ENCODE results near the gene WDR44.
A peak's percentile ranks its signal among the peaks of the same experiment; 100 is the strongest.
"Not testable (repeated sequence)": the region's sequence is repeated elsewhere in the genome, so short reads cannot be mapped to it uniquely, and the experiment has no call there.

Gene WDR44, protein sequence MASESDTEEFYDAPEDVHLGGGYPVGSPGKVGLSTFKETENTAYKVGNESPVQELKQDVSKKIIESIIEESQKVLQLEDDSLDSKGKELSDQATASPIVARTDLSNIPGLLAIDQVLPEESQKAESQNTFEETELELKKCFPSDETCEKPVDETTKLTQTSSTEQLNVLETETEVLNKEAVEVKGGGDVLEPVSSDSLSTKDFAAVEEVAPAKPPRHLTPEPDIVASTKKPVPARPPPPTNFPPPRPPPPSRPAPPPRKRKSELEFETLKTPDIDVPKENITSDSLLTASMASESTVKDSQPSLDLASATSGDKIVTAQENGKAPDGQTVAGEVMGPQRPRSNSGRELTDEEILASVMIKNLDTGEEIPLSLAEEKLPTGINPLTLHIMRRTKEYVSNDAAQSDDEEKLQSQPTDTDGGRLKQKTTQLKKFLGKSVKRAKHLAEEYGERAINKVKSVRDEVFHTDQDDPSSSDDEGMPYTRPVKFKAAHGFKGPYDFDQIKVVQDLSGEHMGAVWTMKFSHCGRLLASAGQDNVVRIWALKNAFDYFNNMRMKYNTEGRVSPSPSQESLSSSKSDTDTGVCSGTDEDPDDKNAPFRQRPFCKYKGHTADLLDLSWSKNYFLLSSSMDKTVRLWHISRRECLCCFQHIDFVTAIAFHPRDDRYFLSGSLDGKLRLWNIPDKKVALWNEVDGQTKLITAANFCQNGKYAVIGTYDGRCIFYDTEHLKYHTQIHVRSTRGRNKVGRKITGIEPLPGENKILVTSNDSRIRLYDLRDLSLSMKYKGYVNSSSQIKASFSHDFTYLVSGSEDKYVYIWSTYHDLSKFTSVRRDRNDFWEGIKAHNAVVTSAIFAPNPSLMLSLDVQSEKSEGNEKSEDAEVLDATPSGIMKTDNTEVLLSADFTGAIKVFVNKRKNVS

DNA sequence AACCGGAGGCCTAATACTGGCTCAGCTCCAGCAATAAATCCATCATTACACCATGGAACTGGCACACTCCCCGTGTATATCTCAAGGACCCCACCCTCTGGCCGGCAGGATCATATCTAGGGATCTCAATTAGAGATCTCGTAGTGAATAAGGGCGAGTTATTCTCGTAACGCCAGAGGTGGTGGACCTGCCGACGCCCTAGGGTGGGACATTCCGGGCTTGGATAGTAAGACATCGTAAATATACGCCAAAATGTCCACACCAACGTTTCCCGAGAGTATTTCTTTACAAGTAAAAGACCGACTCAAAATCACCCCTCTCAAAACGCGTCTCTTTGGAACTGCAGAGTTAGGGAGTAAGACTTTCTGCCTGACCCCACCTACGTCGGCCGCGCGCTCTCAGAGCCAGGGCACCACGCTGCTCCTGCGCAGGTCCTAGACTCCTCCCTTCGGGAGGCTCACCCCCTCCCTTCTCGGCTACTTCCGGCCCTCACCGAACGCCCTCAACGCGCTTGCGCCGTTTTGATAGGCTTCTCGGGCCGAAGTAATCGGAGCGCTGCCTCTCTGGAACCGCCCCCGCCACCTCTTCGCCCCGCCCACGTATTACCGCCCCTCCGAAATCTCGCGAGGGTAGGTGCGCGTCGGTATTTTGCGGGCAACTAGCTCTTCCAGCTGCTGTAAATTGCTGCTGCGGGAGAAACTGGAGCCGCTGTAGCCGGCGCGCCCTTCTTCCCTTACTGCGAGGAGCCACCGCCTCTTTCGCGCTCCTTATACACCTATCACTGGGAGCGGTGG, at the start of gene WDR44:
Gene WDR44 (plus strand): TSS at position 643 of the 794 bp plus-strand sequence. CDS start 398 bp downstream, outside the sequence.
- DNase-seq = peak; percentile 95

DNA sequence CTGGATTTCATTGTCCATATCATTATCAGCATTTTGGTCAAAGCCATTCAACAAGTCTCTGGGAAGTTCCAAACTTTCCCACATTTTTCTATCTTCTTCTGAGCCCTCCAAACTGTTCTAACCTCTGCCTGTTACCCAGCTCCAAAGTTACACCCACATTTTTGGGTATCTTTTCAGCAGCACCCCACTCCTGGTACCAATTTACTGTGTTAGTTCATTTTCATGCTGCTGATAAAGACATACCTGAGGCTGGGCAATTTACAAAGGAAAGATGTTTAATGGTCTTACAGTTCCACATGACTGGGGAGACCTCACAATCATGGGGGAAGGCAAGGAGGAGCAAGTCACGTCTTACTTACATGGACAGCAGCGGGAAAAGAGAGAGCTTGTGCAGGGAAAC, 40.1 kb upstream of the WDR44 start:
- DNase-seq = not testable (repeated sequence)

DNA sequence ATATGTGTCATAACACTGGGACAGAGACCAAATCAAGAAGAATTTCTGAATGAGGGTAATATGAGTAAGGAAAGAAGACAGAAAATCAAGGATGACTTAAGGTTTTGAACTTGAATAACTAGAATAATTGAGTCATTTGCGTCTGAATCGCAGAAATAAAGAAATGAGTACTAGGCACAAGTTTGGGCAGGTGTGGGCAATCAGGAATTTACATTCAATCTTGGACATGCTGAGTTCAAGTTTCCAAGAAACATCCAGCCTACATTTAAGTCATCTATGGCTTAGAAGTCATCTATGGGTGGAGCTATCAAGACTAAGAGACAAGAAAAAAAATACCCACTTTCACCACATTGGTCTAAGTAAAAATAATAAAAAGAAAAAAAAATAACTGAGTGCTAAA, 30.4 kb upstream of the WDR44 start:
- no peak for DNase-seq

DNA sequence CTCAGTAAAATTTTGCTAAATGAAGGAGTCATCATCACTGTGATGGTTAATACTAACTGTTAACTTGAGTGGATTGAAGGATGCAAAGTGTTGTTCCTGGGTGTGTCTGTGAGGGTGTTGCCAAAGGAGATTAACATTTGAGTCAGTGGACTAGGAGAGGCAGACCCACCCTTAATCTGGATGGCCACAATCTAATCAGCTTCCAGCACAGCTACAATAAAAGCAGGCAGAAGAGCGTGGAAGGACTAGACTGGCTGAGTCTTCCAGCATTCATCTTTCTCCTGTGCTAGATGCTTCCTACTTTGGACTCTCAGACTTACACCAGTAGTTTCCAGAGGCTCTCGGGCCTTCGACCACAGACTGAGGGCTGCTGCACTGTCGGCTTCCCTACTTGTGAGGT, 21.3 kb upstream of the WDR44 start:
- no peak for DNase-seq

DNA sequence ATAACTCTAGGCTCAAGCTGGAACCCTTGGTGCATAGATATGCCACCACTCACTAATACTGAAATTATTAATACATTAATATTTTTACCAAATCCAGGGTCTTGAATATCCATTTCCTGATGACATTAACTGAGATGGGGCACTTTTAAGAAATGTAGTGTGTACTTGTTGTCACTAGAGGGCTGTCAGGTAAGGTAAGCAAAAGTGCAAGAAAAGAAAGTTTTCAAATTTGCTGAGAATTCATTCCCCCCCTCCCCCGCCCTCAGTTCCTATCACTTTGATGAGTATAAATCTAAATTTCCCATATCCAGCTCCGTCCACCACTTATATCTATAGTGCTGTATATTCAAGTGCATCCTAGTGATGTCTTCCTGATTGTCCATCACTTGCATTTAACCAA, 20.5 kb upstream of the WDR44 start:
- DNase-seq = peak; percentile 2

DNA sequence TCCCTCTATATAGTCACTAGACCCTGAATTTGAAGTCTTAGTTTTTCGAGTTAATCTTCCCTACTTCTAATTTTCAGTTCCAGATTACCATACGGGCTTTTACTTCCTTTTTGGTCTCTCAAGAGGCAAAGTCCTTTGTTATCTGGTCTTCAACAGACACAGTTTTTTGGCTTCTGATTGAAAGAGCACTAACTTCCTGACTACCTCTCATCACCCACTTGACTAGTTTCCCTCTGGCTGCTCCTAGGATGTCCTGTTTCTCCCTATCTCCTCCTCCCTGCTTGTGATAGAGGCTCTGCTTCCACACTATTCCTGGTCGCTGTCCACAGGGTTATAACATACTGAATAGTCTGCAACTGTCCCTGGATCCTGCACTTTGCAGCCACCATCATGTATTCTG, 16.7 kb upstream of the WDR44 start:
- DNase-seq = no peak

DNA sequence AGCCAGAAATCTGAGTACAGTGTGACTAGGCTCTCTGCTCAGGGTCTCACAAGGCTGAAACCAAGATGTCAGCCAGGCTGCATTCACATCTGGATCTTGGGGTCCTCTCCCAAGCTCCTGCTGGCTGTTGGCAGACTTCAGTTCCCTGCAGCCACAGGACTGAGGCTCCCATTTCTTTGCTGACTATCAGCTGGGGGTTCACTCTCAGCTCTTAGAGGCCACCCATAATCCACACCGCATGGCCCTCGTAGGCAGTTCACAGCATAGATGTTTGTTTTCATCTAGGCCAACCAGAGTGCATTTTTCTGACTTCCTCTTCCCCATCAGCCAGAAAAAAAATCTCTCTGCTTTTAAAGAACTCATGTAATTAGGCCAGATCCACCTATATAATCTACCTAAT, 8.2 kb upstream of the WDR44 start:
- no peak for DNase-seq

DNA sequence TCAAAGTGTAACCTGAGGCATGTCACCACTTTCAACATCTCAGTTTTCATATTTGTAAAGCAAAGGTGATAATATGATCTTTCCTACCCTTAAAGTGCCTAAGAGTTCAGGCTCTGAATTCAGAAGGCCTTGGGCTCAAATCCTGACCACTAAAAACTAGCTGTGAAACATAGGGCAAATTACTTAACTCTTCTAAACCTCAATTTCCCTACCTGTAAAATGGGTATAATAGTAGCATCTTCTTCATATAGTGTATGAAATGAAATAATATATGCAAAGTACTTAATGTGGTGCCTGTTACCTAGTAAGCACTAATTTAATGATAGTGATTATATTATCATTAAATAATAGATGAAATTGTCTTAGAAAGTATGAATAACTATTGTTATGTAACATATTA, 7.0 kb upstream of the WDR44 start:
- DNase-seq = no peak

DNA sequence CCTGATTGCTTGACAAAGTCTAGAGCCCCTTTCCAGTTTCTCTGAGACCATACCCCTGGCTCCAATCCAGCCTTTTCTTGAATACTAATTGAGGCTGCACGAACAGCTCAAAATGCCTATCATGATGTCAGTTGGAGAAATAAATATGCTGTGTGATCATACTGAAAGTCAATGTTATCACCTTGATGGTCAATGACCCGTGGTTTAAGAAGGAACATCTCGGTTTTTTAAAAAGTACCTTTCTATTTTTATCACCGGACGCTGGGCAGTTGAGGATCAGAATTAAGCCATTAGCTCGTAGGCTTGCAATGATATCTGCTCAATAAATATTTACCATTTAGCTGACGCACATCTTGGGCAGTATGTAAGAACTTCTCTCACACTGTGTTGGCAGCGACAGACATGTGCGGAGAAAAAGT, 852 bp upstream of the WDR44 start:
- no peak for DNase-seq

DNA sequence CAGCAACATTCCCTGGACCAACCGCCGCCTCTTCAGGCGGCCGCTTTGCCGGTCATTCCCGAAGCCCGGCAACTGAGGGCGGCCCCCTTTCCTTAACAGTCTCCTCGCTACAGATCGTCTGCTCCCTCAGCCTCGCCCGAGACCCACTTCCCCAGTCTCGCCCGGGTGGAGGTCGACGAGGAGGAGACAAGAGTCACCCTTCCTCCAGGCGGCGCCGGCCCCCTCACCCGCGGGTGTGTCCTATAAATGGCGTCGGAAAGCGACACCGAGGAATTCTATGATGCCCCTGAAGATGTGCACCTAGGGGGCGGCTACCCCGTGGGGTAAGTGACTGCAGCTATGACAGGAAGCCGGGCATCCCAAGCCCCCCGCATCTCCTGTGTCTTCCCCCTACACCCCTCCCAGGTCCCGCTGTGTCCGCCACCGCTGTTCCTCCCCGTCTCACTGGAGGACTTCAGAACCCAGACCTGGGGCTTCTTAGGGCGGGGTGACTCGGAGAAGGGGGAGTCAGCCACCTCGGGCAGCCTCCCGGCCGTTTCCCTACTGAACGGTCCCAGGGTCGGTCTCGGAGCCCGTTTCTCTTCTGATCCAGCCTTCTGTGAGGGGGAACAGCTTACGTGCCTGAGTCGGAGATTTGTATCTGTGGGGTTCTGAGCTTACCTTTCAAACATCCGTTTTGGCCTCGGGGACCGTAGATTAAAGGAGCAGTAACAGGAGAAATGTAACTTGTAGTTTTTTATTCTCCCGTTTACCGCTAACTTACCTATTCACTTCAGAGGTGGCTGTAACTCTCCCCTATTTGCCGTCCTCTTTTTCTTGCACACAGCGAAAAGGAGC, 570 bp downstream of the WDR44 start:
- DNase-seq = peak; percentile 46

DNA sequence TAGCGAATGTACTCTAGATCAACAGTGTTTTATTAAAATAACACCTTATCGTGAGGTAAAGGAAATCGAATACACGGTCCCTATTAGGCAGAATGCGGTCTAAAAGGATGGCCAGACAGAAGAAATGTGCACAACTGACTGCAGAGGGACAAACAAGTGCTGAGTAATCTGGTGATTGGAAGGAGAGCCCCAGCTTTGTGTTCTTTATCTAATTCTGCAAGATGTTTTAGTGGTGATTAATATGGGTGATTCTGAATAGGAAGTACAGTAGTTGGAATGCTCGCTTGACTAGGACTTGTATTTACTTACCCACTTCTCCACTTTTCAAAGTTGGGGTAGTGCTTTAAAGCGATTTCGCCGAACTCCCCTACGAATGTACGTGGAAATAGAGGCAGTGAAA, 1.2 kb downstream of the WDR44 start:
- peak; percentile 42 for DNase-seq

DNA sequence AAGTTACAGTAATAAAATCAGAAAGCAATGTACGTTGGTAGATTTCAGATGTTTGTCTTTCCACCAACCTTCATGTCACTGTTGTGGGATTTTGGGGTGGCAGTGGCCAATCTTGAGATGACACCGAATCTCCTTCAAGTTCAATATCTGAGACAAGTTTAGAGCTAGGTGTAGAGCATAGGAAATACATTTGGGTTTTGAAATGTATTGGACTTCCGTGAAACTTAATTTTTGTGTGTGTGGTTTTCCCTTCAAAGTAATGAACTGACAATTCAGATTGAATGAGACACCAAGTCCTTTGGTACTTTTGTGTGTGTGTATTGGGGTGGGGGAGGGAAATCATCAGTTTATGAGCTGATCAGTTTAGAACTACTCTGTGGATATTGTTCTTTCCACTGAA, 1.8 kb downstream of the WDR44 start:
- peak; percentile 64 for DNase-seq

DNA sequence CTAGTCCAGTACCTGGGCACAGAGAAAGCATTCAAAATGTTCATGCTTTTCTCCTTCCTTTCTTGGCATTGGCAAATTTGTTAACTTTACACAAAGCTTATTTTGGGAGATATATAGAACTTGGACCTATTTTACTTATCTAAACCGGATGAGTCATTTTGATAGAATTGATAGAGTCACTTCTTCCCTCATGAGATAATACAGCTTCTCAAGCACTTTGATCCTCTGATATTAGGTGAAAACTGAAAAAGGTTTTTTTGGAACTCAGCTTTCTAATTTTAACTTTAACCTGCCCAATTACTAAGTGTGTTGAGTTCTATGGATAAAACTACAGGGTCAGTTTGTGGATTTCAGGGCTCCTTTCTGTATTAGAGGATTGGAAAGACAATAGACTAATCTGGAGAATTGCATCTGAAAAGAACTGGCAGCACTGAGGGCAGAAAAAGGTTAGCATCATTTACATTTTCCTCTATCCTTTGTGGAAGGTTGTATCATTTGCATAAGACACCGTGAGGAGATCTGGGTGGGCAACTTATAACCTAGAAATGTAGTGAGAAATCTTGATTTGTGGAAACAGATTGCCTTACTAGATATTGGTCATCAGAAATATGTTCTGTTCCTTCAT, 2.4 kb downstream of the WDR44 start:
- DNase-seq = no peak

DNA sequence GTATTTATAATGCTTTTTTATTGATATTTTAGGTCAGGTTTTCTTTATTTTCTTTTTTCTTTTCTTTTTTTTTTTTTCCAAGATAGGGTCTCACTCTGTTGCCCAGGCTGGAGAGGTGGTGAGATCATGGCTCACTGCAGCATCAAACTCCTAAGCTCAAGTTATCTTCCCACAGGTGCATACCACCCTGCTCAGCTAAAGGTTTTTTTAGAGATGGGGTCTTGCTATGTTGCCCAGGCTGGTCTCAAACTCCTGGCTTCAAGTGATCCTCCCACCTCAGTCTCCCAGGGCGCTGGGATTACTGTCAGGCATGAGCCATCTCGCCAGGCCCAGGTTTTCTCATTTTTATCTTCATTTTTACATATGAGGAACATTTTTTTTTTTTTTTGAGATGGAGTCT, 3.3 kb downstream of the WDR44 start:
- DNase-seq = no peak

DNA sequence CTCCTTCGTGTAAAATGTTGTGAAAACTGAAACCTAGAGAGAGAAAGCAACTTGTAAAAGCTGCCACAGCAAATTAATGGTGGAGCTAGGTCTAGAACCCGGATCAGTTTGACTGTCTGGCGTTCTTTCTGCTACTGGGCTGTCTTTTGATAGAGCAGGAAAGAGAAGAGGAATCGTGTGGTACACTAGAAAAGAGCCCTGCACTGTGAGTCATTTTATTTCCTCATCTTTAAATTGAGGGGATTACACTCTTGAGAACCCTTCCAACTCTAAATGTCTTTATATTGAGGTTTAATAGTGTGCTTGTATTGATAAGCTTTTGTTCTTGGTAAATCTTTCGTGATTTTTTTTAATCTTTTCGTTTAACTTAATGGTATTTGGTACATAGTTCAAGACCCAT, 4.3 kb downstream of the WDR44 start:
- no peak for DNase-seq

DNA sequence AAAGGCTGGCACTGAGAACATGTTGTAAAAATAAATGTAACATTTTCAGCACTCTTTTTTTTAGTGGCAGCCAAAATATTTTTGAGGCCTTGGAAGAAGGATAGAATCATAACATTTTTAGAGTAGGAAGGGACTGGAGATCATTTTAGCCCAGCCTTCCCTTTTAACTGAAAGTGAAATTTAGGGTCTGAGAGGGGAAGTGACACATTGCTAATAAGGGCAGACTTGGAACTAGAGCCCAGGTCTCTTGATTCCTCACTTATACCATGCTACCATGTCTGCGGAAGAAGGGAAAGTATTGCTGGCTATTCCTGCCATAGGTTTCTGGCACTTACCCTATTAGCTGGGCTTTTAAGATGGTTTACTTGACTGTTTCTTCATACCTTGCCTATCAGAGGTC, 4.8 kb downstream of the WDR44 start:
- no peak for DNase-seq

DNA sequence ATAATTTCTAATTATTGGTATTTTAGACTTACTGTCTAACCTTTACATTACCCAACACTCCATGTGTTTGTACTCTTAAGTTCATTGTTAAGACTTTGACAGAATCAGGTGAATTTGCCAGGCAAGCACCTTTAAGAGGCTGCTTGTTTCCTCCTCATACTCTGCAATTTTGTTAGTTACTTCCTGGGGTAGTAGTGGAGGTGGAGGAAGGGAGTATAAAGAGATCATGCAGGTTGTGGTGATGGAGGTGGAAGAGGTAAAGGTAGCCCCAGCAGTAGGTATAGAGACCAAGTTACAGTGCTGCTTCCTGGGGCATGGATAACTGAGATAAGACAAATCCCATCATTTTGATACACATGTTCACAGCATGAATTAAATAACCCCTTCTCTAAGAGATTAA, 6.7 kb downstream of the WDR44 start:
- no peak for DNase-seq

DNA sequence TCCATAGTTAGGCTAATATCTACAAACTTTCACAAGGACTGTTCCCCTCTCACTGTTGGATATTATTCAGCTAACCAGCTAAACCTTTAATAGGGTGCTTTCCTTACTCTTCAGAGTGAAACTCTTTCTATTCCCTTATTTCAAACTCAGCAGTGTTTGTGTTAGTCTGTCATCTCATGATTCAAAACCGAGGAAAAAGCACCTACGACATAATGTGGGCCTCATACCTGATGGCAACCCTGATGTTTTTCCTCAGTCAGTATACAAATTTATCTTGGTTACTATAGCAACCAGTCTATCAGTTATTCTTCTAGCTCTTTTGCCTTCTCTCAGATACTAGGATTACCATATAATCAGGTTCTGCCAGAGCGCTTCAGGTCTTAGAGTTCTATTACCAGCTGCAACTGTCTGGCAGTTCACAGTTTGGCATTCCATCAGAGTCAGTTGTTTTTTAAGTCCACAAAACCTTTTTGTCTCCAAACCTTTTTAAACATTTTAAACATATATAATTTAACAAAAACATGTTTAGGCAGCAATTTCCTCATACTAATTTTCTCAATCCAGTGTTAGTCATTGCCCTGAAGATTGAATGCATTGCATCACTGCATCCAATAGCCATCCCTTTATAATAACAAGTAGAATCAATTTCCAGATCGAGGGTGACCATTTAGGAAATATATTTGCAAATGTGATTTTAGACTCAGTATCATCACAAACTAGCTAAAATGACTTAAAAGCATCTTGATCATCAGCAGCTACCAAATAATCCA, 7.4 kb downstream of the WDR44 start:
- DNase-seq = no peak

DNA sequence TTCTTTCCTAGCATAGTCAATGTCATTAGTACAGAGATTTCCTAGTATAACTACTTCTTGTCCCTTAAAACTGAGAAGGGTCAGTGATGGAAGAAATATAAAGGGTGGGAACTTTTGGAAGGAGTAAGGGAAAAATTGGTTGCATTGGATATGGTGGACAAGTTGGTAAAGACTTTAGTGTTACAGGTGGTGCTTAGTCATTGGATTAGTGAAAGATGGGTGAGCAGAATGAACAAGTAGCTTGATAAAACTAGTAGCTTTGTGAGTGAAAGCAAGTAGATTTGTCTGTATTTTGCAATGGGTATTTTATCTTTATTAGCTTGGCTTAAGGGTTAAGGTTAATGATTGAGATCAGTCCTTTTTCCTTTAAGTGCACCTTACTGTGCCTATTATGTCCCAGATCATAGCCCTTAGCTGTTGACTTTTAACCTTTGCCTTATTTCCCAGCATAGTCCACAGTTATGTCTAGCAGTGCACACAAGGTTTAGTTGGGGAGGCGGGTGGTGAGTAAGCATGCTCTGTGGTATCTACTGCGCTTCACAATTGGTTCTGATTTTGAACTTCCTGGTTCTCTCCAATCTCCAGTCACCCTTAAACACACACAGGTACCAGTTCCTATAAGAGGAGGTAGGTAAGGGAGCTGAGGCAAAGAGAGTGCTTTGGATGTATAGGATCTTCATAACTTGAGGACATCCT, 9.5 kb downstream of the WDR44 start:
- DNase-seq = no peak

DNA sequence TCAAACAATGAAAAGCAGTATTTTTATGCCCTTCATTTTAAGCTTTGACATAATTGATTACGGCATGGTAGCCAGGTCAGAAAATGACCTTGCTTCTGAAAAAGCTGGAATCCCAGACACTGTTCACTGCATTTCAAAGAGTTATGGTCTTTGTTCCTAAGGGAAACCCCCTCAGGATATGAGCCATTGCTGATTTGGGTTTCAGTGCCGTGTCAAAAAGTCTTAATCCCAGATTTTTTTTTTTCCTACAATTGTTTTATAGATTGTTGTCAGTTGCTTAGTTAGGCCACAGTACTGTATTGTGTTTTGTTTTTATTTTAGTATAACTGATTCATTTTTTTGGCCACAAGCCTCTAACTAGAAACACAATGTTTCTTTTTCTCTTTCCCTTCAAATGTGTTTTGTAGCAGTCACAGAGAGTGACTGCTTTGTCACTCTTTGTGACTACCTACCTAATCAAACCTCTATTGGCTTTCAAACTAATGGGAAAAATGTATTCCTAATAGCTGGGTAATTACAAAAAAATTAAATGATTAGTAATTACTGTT, 10.3 kb downstream of the WDR44 start:
- DNase-seq = no peak
